NCI-H2081 treated with DMSO at 0.1 percent for 48 hours (cell line): ENCODE measurements around the gene MRPL22.
"Not testable (repeated sequence)": the region's sequence is repeated elsewhere in the genome, so short reads cannot be mapped to it uniquely, and the experiment has no call there.

ENCODE experiments used
- DNase-seq: peaks from one replicate; lab custom pipeline; 2025; lab: John Stamatoyannopoulos, UW

The MRPL22 gene

GRCh38 chr5:154940772-154941620, at the start of gene MRPL22:
Gene MRPL22 (plus strand): TSS chr5:154941073. CDS start chr5:154941111, 38 bp downstream.
- peak; percentile 85 for DNase-seq

- no peak for DNase-seq
These were observed 48.5 kb upstream of the MRPL22 start for GRCh38 chr5:154892369-154892771.

GRCh38 chr5:154893381-154893780, 47.5 kb upstream of the MRPL22 start:
- no peak for DNase-seq

- DNase-seq = no peak
These were observed 45.0 kb upstream of the MRPL22 start for GRCh38 chr5:154895606-154896561.

GRCh38 chr5:154896562-154897165, 44.2 kb upstream of the MRPL22 start:
- no peak for DNase-seq

GRCh38 chr5:154898210-154898609, 42.7 kb upstream of the MRPL22 start:
- DNase-seq = no peak

GRCh38 chr5:154899151-154899816, 41.6 kb upstream of the MRPL22 start:
- DNase-seq = no peak

- no peak for DNase-seq
These were observed 40.8 kb upstream of the MRPL22 start for GRCh38 chr5:154900066-154900465.

- no peak for DNase-seq
These were observed 39.6 kb upstream of the MRPL22 start for GRCh38 chr5:154901276-154901675.

- no peak for DNase-seq
These were observed 39.0 kb upstream of the MRPL22 start for GRCh38 chr5:154901913-154902312.

GRCh38 chr5:154905601-154906000, 35.3 kb upstream of the MRPL22 start:
- not testable (repeated sequence) for DNase-seq

- DNase-seq = no peak
These were observed 24.0 kb upstream of the MRPL22 start for GRCh38 chr5:154916874-154917273.

- DNase-seq = no peak
These were observed 23.1 kb upstream of the MRPL22 start for GRCh38 chr5:154917757-154918156.

GRCh38 chr5:154923441-154924430, 17.1 kb upstream of the MRPL22 start:
- no peak for DNase-seq

- DNase-seq = no peak
These were observed 7.3 kb upstream of the MRPL22 start for GRCh38 chr5:154933537-154933936.

- DNase-seq = no peak
These were observed 6.0 kb upstream of the MRPL22 start for GRCh38 chr5:154934881-154935280.

- DNase-seq = no peak
These were observed 3.6 kb upstream of the MRPL22 start for GRCh38 chr5:154937186-154937717.

- DNase-seq = peak; percentile 7
These were observed 3.0 kb upstream of the MRPL22 start, which contains the start of gene GEMIN5 for GRCh38 chr5:154937718-154938466. Gene GEMIN5 (minus strand): TSS chr5:154938211. CDS start chr5:154938133, 78 bp downstream.

GRCh38 chr5:154939387-154939786, 1.5 kb upstream of the MRPL22 start:
- DNase-seq = not testable (repeated sequence)
